ENCODE measurements around the gene MTR. TPM values are rescaled to one million over a fixed set of nuclear protein-coding genes. Genes with fewer than 3 reads are reported as not detected.

The MTR gene
- total RNA-seq: 52.7 TPM
- long read RNA-seq, full-length matches to known transcripts: 8 of 115 reads
- long read RNA-seq, partial matches to known transcripts: 50 of 115 reads
- long read RNA-seq, other reads (novel, unspliced or antisense): 57 of 115 reads

GRCh38 chr1:236795035-236795756, at the start of gene MTR:
Gene MTR (plus strand): TSS chr1:236795292. CDS start chr1:236795704, 412 bp downstream.
- intact Hi-C loops (cut with micrococcal nuclease): no loop called here
- peak; percentile 98 for ATAC-seq
- DNase-seq: peak; percentile 99

- DNase-seq: peak; percentile 54
- intact Hi-C loops (cut with micrococcal nuclease): no loop called here
- peak; percentile 83 for ATAC-seq
Observed at GRCh38 chr1:236746785-236747184, 48.3 kb upstream of the MTR start.

DNA sequence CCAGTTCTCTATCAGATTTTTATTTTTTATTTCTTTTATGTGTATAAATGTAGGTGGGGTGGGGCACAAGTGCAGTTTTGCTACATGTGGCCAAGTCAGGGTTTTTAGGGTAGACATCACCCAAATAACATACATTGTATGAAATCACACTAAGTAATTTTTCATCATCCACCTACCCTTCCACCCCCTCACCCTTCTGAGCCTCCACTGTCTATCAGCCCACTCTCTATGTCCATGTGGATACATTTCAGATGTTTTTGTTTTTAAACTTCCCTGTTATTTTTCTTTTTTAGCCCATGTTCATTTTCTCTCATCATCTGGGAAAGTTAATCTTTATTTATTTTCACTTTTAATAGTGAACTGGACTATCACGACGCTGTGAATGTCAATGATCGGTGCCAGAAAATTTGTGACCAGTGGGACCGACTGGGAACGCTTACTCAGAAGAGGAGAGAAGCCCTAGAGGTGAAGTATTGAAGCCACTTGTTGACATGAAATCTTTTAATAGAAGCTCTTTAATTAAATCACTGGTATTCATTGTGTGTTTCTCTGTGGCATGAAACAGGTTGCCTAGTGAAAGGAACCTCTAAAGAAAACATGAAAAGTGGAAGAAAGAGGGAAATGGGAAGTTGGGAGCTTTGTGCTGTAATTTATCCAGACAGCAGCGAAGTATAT, 47.6 kb upstream of the MTR start:
- intact Hi-C loops (cut with micrococcal nuclease): no loop called here
- ATAC-seq: peak; percentile 45
- no peak for DNase-seq

GRCh38 chr1:236748268-236748870, 46.7 kb upstream of the MTR start:
- no peak for ATAC-seq
- no peak for DNase-seq
- intact Hi-C loops (cut with micrococcal nuclease): no loop called here

- no peak for DNase-seq
- no peak for ATAC-seq
- intact Hi-C loops (cut with micrococcal nuclease): no loop called here
Observed at GRCh38 chr1:236750928-236751327, 44.2 kb upstream of the MTR start.

DNA sequence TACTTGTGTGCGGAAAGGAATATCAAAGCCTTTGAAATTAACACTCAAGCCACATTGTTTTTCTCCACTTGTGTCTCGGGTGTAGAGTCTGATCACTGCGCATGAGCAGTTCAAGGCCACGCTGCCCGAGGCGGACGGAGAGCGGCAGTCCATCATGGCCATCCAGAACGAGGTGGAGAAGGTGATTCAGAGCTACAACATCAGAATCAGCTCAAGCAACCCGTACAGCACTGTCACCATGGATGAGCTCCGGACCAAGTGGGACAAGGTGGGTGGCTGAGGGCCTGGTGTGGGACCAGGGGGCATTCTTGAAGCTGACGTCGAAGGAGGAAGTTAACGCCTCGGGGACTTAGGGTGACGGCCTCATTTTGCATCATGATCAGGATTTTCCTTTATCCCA, 43.7 kb upstream of the MTR start:
- ATAC-seq (no peak), DNase-seq (no peak)
- intact Hi-C loops (cut with micrococcal nuclease): no loop called here

- ATAC-seq: no peak
- intact Hi-C loops (cut with micrococcal nuclease): no loop called here
- no peak for DNase-seq
Observed at GRCh38 chr1:236751935-236752334, 43.2 kb upstream of the MTR start.

DNA sequence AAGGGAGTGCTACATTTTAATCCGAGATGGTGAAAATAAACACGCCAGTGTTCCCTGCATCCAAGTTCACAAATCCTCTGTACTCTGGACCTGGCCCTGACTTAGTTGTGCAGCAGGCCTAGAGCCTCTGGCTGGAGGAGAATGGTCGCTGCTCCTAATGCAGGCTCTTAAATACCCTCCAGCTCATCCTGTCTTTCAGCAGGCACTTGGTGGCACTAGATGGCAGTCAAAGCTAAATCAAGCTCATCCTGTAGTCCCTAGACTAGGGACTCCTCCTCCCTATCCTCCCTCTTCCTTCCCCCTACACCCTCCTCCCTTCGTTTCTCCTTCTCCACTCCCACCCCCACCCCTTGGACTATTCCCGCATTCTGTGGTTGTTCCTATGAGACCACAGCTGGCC, 41.6 kb upstream of the MTR start:
- DNase-seq (no peak), ATAC-seq (peak; percentile 61)
- intact Hi-C loops (cut with micrococcal nuclease): no loop called here

DNA sequence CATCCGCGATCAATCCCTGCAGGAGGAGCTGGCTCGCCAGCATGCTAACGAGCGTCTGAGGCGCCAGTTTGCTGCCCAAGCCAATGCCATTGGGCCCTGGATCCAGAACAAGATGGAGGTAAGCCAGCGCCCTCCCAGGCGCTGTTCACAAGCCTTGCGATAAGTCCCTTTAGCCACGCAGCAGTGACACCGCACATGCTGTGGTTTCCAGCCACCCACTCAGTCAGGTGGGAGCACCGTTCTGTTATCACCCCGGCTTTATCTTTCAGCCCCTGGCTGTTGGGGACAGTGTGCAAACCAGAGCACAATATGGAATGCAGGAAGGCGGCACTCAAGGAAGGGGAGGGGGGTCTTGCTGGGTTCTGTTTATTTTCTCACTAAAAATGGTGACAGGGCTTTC, 41.1 kb upstream of the MTR start:
- intact Hi-C loops (cut with micrococcal nuclease): no loop called here
- ATAC-seq (peak; percentile 74), DNase-seq (peak; percentile 75)

GRCh38 chr1:236754525-236755210, 40.4 kb upstream of the MTR start:
- ATAC-seq (peak; percentile 6), DNase-seq (no peak)
- intact Hi-C loops (cut with micrococcal nuclease): no loop called here

DNA sequence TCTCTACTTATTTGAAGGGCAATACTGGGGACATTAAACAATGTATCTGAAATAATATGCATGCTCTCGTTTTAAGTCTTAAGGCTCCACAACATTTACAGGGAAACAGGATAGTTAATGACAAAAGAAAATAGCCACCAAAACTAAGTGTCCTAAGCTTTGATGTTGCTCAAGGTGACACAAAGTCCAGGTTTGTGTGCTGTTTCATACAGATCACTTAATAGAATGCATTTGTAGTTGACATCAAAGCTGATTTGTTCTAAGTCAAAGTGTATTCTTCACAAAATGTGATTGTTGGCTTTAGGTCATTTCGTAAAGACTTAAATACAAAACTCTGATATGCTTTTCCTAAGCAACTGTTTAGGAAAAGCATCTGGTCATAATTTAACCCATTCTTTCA, 37.5 kb upstream of the MTR start:
- intact Hi-C loops (cut with micrococcal nuclease): no loop called here
- no peak for ATAC-seq
- DNase-seq: no peak

GRCh38 chr1:236759252-236759859, 35.7 kb upstream of the MTR start:
- DNase-seq (no peak), ATAC-seq (peak; percentile 5)
- intact Hi-C loops (cut with micrococcal nuclease): no loop called here

- ATAC-seq: peak; percentile 10
- intact Hi-C loops (cut with micrococcal nuclease): no loop called here
- no peak for DNase-seq
Observed at GRCh38 chr1:236760480-236760879, 34.6 kb upstream of the MTR start.

- intact Hi-C loops (cut with micrococcal nuclease): no loop called here
- DNase-seq (no peak), ATAC-seq (peak; percentile 7)
Observed at GRCh38 chr1:236760986-236761385, 34.1 kb upstream of the MTR start.

GRCh38 chr1:236761397-236762132, 33.5 kb upstream of the MTR start:
- ATAC-seq (no peak), DNase-seq (no peak)
- intact Hi-C loops (cut with micrococcal nuclease): no loop called here

DNA sequence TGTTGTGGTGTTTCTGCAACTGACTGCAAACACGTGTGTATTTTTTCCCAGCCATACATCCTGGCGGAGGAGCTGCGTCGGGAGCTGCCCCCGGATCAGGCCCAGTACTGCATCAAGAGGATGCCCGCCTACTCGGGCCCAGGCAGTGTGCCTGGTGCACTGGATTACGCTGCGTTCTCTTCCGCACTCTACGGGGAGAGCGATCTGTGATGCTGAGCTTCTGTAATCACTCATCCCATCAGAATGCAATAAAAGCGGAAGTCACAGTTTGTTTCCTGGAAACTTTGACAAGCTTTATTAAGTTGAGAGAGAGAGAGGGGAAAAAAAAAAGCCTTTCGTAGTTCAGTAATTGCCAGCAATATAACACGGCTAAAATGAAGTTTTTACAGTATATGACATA, 32.7 kb upstream of the MTR start:
- DNase-seq: no peak
- intact Hi-C loops (cut with micrococcal nuclease): no loop called here
- no peak for ATAC-seq

GRCh38 chr1:236765831-236766230, 29.3 kb upstream of the MTR start:
- ATAC-seq (no peak), DNase-seq (no peak)
- intact Hi-C loops (cut with micrococcal nuclease): no loop called here

DNA sequence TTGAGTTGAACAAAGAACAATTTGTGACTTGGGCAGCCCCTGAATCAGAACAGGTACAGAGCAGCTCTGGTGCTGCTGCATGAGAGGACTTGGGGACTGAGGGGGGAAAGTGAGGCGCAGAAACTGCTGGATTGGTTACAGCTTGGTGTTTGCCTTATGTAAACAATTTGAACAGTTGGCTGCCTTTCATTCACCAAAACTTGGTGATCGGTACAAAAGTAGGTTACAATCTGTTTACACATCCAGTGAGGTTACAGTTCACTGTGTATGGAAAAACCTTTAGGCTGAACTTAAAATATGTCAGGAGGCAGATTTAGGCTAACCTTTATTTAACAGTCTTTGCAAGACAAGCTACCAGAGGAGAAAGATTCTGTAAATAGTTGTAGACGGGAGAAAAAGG, 28.6 kb upstream of the MTR start:
- intact Hi-C loops (cut with micrococcal nuclease): no loop called here
- DNase-seq: no peak
- no peak for ATAC-seq

DNA sequence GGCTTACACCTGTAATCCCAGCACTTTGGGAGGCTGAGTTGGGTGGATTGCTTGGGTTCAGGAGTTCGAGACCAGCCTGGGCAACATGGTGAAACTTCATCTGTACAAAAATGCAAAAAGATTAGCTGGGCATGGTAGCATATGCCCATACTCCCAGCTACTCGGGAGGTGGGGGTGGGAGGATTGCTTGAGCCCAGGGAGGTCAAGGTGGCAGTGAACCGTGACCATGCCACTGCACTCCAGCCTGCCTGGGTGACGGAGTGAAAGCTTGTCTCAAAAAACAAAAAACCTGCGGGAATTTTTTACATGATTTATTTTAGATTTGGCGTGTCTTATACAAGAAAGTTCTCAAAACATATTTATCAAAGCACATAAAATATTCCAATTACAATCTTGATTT, 27.8 kb upstream of the MTR start:
- intact Hi-C loops (cut with micrococcal nuclease): no loop called here
- DNase-seq (no peak), ATAC-seq (peak; percentile 27)
